ENCODE results near the gene HNRNPH1. TPM values are rescaled to one million over a fixed set of nuclear protein-coding genes. Genes with fewer than 3 reads are reported as not detected.
"Not testable (repeated sequence)": the region's sequence is repeated elsewhere in the genome, so short reads cannot be mapped to it uniquely, and the experiment has no call there.

Gene HNRNPH1
- total RNA-seq, 1 donor from 2014 or later = 893 TPM

GRCh38 chr5:179648410-179648809, 24.9 kb upstream of the HNRNPH1 start:
- Mint-ChIP-seq H3K27ac (no peak overlapping the region), H3K36me3 (no peaks in the 10 kb centered on the region)

DNA sequence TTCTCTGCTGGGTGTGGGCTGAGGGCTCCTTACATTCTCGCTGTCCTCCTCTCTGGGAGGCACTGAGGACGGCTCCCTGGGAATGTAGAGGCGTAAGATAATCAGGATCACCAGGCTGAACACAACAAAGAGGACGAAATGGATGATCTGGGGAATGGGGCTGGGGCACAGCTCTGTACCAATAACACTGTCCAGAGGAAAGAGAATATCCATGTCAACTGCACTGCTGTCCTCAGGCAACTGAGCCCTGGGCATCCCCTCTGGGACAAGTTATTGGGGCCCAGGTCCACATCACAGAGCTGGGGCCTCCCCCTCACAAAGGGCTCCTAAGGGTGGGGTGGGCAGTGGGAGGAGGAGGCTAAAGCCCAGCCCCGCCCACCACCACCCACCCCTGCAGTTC, 21.3 kb upstream of the HNRNPH1 start:
- not testable (repeated sequence) for DNase-seq (ENCODE audit: extremely low spot score, unreplicated experiment); H3K36me3 Mint-ChIP-seq; H3K9me3 Mint-ChIP-seq; H3K4me3 Mint-ChIP-seq; H3K27ac Mint-ChIP-seq; H3K4me1 Mint-ChIP-seq (ENCODE audit: unreplicated experiment); H3K27me3 Mint-ChIP-seq

More at GRCh38 chr5:179648410-179648809, 24.9 kb upstream of the HNRNPH1 start:
- TF ChIP-seq, protein P1, sequence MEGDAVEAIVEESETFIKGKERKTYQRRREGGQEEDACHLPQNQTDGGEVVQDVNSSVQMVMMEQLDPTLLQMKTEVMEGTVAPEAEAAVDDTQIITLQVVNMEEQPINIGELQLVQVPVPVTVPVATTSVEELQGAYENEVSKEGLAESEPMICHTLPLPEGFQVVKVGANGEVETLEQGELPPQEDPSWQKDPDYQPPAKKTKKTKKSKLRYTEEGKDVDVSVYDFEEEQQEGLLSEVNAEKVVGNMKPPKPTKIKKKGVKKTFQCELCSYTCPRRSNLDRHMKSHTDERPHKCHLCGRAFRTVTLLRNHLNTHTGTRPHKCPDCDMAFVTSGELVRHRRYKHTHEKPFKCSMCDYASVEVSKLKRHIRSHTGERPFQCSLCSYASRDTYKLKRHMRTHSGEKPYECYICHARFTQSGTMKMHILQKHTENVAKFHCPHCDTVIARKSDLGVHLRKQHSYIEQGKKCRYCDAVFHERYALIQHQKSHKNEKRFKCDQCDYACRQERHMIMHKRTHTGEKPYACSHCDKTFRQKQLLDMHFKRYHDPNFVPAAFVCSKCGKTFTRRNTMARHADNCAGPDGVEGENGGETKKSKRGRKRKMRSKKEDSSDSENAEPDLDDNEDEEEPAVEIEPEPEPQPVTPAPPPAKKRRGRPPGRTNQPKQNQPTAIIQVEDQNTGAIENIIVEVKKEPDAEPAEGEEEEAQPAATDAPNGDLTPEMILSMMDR (conservative IDR thresholded peaks at IDR 0.05) = no peak
- no peaks in the 10 kb centered on the region for H3K4me1 Mint-ChIP-seq (ENCODE audit: unreplicated experiment)
- no peaks in the 10 kb centered on the region for H3K9me3 Mint-ChIP-seq
- no peak overlapping the region for H3K4me3 Mint-ChIP-seq
- no peak for DNase-seq (ENCODE audit: extremely low spot score, unreplicated experiment)
- H3K27me3 Mint-ChIP-seq = peaks cover 3% of the 10 kb centered on the region

GRCh38 chr5:179643141-179643920, 19.9 kb upstream of the HNRNPH1 start:
- not testable (repeated sequence) for H3K9me3 Mint-ChIP-seq; H3K36me3 Mint-ChIP-seq; H3K27ac Mint-ChIP-seq; H3K4me3 Mint-ChIP-seq; DNase-seq (ENCODE audit: extremely low spot score, unreplicated experiment); H3K27me3 Mint-ChIP-seq; H3K4me1 Mint-ChIP-seq (ENCODE audit: unreplicated experiment)

DNA sequence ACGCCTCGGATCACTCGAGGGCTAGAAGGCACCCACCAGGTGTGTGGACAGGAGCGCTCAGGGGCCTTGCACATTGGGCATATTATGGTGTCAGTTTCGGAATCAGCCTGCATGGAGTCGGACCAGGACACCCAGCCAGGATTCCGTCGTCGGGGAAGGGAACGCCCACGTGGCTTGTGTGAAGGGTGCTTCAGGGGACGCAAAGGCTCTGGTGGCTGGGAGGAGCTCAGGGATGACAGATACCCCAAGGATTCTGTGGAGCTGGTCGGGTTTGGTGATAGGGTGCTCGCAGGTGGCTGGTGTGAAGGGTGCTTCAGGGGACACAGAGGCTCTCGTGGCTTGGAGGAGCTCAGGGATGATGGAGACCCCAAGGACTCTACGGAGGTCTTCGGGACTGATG, 19.2 kb upstream of the HNRNPH1 start:
- H3K9me3 Mint-ChIP-seq; H3K27ac Mint-ChIP-seq; H3K36me3 Mint-ChIP-seq; H3K4me3 Mint-ChIP-seq; H3K27me3 Mint-ChIP-seq; DNase-seq (ENCODE audit: extremely low spot score, unreplicated experiment); H3K4me1 Mint-ChIP-seq (ENCODE audit: unreplicated experiment): not testable (repeated sequence)

DNA sequence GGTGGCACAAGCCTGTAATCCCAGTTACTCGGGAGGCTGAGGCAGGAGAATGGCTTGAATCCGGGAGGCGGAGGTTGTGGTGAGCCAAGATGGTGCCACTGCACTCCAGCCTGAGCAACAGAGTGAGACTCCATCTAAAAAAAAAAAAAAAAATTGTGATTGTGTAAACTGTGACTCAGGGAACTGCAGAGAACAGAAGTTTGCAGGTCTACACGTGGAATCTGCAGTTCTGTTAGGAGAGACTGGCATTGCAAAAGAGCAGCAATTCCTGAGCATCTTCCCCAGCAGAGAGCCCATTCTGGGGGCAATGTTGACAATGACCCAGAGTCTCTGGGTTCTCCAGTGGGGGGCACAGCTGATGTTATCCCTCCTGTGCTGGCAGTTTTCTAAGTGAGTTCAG, 18.3 kb upstream of the HNRNPH1 start:
- not testable (repeated sequence) for H3K4me3 Mint-ChIP-seq, H3K36me3 Mint-ChIP-seq, H3K9me3 Mint-ChIP-seq

GRCh38 chr5:179639296-179639695, 15.8 kb upstream of the HNRNPH1 start:
- not testable (repeated sequence) for H3K9me3 Mint-ChIP-seq; H3K27me3 Mint-ChIP-seq; H3K4me3 Mint-ChIP-seq; DNase-seq (ENCODE audit: extremely low spot score, unreplicated experiment); H3K27ac Mint-ChIP-seq; H3K4me1 Mint-ChIP-seq (ENCODE audit: unreplicated experiment); H3K36me3 Mint-ChIP-seq

More for the DNA sequence above, 18.3 kb upstream of the HNRNPH1 start:
- not testable (repeated sequence) for H3K27me3 Mint-ChIP-seq; H3K4me1 Mint-ChIP-seq (ENCODE audit: unreplicated experiment); H3K27ac Mint-ChIP-seq; DNase-seq (ENCODE audit: extremely low spot score, unreplicated experiment)

- not testable (repeated sequence) for H3K4me1 Mint-ChIP-seq (ENCODE audit: unreplicated experiment); H3K36me3 Mint-ChIP-seq; DNase-seq (ENCODE audit: extremely low spot score, unreplicated experiment); H3K27ac Mint-ChIP-seq; H3K9me3 Mint-ChIP-seq; H3K27me3 Mint-ChIP-seq; H3K4me3 Mint-ChIP-seq
- TF ChIP-seq, protein P1 (conservative IDR thresholded peaks at IDR 0.05) = peak; percentile 14
These were observed 11.1 kb upstream of the HNRNPH1 start for GRCh38 chr5:179634370-179635172.

DNA sequence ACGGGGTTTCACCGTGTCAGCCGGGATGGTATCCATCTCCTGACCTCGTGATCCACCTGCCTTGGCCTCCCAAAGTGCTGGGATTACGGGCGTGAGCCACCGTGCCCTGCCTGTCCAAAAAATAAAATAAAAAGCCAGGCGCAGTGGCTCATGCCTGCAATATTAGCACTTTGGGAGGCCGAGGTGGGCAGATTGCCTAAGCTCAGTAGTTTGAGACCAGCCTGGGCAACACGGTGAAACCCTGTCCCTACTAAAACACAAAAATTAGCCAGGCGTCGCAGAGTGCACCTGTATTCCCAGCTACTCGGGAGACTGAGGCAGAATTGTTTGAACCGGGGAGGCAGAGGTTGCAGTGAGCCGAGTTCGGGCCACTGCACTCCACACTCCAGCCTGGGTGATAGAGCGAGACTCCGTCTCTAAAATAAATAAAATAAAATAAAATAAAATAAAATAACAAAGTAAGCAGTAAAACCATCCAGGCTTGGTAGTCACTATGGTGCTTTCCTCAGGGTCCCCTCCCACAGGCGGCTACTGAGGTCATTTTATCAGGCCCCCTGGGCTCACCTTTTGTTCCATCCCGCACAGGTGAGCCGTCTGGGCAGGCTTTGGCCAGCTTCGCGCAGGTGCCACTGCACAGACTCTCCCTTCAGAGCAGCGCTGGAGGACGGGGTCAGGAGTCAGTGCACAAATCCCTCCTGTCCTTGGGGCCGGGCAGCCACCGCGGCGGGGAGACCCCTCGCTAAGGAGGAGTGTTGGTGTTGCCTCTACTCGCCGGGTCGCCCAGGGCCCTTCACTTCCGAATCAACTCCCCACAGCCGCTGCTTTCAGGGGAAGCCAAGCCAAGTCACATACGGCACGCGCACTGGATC, 10.3 kb upstream of the HNRNPH1 start:
- H3K4me3 Mint-ChIP-seq = peak overlapping the region; percentile 74
- not testable (repeated sequence) for H3K4me1 Mint-ChIP-seq (ENCODE audit: unreplicated experiment); H3K9me3 Mint-ChIP-seq; H3K27me3 Mint-ChIP-seq; DNase-seq (ENCODE audit: extremely low spot score, unreplicated experiment); H3K36me3 Mint-ChIP-seq; H3K27ac Mint-ChIP-seq

All from type B pancreatic cell (in vitro differentiated cells).